HG03135 (cell line): ENCODE results near the gene RNF44.

Experiments
- ATAC-seq: cut with Tn5 transposase; IDR thresholded peaks from one replicate; pipeline ENCODE4 v1.9.1; 2021; ENCODE audit warnings: mild to moderate bottlenecking, moderate library complexity; ENCODE audit not compliant: unreplicated experiment

RNF44 gene

GRCh38 chr5:176535664-176536131, 1.5 kb downstream of the RNF44 start:
- ATAC-seq: no peak

GRCh38 chr5:176535101-176535663, 2.0 kb downstream of the RNF44 start:
- no peak for ATAC-seq

- no peak for ATAC-seq
Measured at GRCh38 chr5:176534640-176535039, 2.6 kb downstream of the RNF44 start.

GRCh38 chr5:176533894-176534611, 3.1 kb downstream of the RNF44 start:
- ATAC-seq: no peak

GRCh38 chr5:176533390-176533789, 3.8 kb downstream of the RNF44 start:
- ATAC-seq: no peak

GRCh38 chr5:176532795-176533194, 4.4 kb downstream of the RNF44 start:
- no peak for ATAC-seq

- no peak for ATAC-seq
Measured at GRCh38 chr5:176531902-176532493, 5.2 kb downstream of the RNF44 start.

- ATAC-seq: no peak
Measured at GRCh38 chr5:176530983-176531901, 6.0 kb downstream of the RNF44 start.

GRCh38 chr5:176530393-176530982, 6.7 kb downstream of the RNF44 start:
- no peak for ATAC-seq

- ATAC-seq: no peak
Measured at GRCh38 chr5:176529741-176530141, 7.5 kb downstream of the RNF44 start.

GRCh38 chr5:176529116-176529740, 8.0 kb downstream of the RNF44 start:
- ATAC-seq: no peak

- no peak for ATAC-seq
Measured at GRCh38 chr5:176528761-176529115, 8.5 kb downstream of the RNF44 start.

GRCh38 chr5:176528301-176528700, 8.9 kb downstream of the RNF44 start:
- no peak for ATAC-seq

- no peak for ATAC-seq
Measured at GRCh38 chr5:176527246-176528222, 9.7 kb downstream of the RNF44 start.

GRCh38 chr5:176526462-176526861, 10.7 kb downstream of the RNF44 start:
- no peak for ATAC-seq

- no peak for ATAC-seq
Measured at GRCh38 chr5:176525677-176526076, 11.5 kb downstream of the RNF44 start.

GRCh38 chr5:176524987-176525386, 12.2 kb downstream of the RNF44 start:
- no peak for ATAC-seq

GRCh38 chr5:176524138-176524537, 13.1 kb downstream of the RNF44 start:
- no peak for ATAC-seq

GRCh38 chr5:176521699-176522263, 15.4 kb downstream of the RNF44 start:
- no peak for ATAC-seq
